Activated CD8-positive, alpha-beta memory T cell treated with anti-CD3 and anti-CD28 coated beads for 36 hours (primary cell): ENCODE data around the gene KCNQ1. TPM values are rescaled to one million over a fixed set of nuclear protein-coding genes. Genes with fewer than 3 reads are reported as not detected.

Experiments
- CTCF ChIA-PET: fragments of 350-600 bp; sonication (Branson Sonifier 250); formaldehyde crosslinking; loops from one replicate; lab custom pipeline; 2021; ENCODE audit warnings: antibody characterized with exemption; lab: Charles Lee
- POLR2A ChIA-PET: fragments of 350-600 bp; sonication (Branson Sonifier 250); formaldehyde crosslinking; loops from one replicate; lab custom pipeline; 2021; ENCODE audit warnings: antibody characterized with exemption; lab: Charles Lee
- total RNA-seq, 2 experiments: library from RNA; stranded (reverse); gene quantifications; one replicate each; pipeline ENCODE4 v1.2.3, GENCODE V29; 2021

The KCNQ1 gene
- total RNA-seq, 2 experiments from 2014 or later = 3.1 to 3.9 TPM

DNA sequence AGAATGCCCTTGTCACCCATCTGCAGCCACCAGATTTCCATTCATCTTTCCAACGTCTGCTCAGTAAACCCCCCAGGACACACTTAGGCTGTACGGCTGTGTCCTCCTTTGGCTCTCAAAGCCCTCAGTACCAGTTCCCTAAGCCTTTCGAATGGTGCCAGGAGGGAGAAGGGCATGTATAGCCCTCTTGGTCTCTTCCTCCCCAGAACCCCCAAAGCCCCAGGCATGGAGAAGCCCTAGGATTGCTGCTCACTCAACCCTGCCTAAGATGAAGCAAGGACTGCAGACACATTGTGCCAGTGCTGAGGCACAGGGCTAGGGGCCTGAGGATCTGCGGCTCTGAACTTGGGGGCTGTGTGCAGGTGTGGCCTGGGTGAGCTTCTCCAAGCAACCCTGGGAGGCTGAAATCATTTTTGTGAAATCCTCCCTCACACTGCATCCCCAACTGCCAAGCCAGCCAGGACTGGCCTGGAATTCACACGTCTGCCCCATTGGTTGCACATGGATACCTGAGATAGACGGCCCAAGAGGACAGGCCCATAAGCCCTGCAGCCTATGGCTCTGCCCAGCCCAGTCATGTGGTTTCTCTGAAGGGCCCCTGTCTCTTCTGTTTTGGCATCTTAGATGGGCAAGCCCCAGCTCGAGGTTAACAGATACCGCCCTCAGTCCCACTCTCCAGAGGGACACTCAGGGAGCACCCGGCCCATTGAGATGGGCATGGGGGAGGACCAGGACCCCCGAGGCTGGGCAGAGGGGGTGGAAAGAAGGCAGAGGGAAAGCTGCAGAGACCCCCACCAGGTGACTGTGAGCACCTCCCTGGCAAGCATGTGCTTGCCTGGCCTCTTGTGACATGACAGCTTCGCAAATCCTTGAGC lies 221.0 kb downstream of the KCNQ1 start:
- CTCF ChIA-PET = no interaction called here

GRCh38 chr11:2666401-2666741 lies 221.6 kb downstream of the KCNQ1 start:
- ChIA-PET CTCF (no interaction called here), POLR2A (no interaction called here)

More for the DNA sequence above, 221.0 kb downstream of the KCNQ1 start:
- POLR2A ChIA-PET = no interaction called here

DNA sequence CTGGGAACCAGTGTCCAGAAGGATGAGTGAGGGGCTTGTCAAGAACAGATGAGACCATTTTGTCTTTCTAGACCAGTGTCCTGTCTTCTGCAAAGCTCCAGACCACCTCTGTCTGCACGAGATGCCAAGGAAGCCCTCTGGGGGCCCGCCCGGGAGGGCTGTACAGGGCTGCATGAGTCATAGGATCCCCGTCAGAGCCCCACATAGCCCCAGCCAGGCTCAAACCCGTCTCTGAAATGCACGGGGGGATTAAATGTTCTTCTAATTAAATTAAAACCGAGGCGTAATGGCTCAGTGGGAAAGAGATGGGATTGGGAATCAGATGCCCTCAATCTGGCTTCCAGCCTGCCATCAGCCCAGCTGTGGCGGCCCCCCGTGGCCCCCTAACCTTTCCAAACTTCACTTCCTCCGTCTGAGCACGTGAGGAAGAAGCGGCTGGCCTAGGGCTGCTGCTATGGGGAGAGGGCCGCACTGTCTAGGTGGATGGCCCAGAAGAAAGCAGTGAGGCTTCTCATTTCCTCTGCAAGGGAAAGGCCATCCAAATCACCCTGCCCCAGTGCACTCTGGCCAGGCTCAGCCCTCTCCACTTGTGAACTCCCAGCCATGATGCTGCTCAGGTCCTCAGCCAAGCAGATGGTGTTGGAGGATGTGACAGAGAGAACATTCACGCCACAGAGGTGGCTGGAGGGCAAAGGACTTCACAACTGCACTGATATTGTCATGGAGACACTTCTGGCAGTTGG lies 222.2 kb downstream of the KCNQ1 start:
- ChIA-PET POLR2A (no interaction called here), CTCF (no interaction called here)

- ChIA-PET POLR2A (no interaction called here), CTCF (no interaction called here)
Measured at GRCh38 chr11:2667940-2668339, 223.1 kb downstream of the KCNQ1 start.

- CTCF ChIA-PET = no interaction called here
Measured at GRCh38 chr11:2668876-2669275, 224.1 kb downstream of the KCNQ1 start.

GRCh38 chr11:2669634-2670469 lies 225.0 kb downstream of the KCNQ1 start:
- POLR2A ChIA-PET = no interaction called here
- CTCF ChIA-PET = no interaction called here

More at GRCh38 chr11:2668876-2669275, 224.1 kb downstream of the KCNQ1 start:
- POLR2A ChIA-PET = no interaction called here

GRCh38 chr11:2670541-2671100 lies 225.8 kb downstream of the KCNQ1 start:
- ChIA-PET CTCF (no interaction called here), POLR2A (no interaction called here)

GRCh38 chr11:2671748-2672147 lies 226.9 kb downstream of the KCNQ1 start:
- ChIA-PET POLR2A (no interaction called here), CTCF (no interaction called here)

GRCh38 chr11:2672553-2673249 lies 227.9 kb downstream of the KCNQ1 start:
- POLR2A ChIA-PET = no interaction called here
- CTCF ChIA-PET = no interaction called here

- ChIA-PET POLR2A (no interaction called here), CTCF (no interaction called here)
Measured at GRCh38 chr11:2673250-2673610, 228.4 kb downstream of the KCNQ1 start.

DNA sequence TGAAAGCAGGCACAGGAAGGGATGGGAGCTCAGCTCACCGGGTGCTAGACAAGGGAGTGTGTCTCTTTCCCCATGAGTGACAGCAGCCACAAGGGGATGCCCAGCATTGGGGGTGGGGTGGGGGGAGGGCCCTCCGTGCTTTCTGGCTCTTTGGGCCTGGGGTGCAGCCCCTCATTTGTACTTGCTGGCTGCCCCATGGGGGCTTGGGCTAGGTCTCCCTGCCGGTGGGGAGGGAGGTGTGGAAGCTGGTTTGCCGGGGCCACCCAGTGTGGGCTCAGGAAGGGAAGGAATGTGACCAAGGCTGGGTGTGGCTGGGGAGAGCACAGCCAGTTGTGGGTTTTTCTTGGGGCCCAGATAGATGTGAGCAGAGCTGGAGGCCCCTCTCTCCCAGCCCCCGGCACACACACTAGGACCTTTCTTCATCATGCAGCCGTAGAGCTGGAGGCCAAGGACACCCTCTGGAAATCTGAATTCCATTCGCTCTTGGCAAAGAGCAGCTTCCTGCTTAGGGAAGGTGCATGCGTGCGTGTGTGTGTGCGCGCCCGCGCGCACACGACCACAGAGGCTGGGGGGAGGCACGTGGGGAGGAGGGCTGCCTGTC lies 229.2 kb downstream of the KCNQ1 start:
- CTCF ChIA-PET = no interaction called here
- POLR2A ChIA-PET = no interaction called here

DNA sequence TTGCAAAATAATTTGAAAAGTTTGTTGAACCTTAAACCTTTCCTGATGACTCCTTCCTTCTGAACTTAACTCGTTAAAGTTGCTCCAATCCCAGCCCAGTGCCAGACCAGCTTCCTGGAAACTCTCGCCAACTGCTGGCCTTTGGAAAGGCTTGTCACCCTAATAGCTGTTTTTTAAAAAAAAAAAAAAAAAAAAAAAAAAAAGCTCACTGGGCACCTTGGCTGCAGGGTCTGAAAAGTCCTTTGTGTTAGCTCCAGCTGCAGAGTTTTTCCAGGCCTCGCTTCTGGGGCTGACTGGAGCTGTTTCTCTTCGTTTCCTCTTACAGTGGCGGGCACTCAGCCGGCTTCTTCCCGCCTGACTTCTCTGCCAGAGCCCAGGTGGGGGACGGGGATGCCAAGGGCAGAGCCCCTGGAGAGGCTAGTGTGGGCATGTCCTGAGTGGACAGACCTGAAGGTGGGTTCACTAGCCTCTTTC lies 229.9 kb downstream of the KCNQ1 start:
- ChIA-PET POLR2A (no interaction called here), CTCF (no interaction called here)

DNA sequence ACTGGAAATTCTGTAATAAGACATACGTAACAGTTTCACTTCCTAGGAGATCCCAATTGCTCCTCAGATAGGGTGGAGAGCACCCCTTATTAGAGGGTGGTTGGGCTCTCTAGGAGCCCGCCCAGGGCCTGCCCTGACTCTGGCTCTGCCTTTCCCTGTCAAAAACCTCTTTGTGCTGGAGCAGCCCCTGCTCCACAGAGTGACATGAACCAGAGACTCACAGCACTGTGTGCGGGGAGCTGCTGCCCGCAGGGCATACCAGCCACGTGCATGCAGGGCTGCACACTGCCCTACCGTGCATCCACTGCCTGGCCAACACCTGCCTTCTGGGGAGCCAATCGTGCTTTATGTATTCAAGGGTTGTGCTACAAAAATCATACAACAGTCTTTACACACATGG lies 230.7 kb downstream of the KCNQ1 start:
- CTCF ChIA-PET = no interaction called here

GRCh38 chr11:2677127-2677526 lies 232.3 kb downstream of the KCNQ1 start:
- ChIA-PET POLR2A (no interaction called here), CTCF (no interaction called here)

More for the DNA sequence above, 230.7 kb downstream of the KCNQ1 start:
- POLR2A ChIA-PET = interaction anchor here (0.5 kb wide), 1 partner anchor 114 kb away, joined by 3 read pairs; no protein-coding TSS in a partner anchor

GRCh38 chr11:2678396-2678795 lies 233.6 kb downstream of the KCNQ1 start:
- POLR2A ChIA-PET = no interaction called here

DNA sequence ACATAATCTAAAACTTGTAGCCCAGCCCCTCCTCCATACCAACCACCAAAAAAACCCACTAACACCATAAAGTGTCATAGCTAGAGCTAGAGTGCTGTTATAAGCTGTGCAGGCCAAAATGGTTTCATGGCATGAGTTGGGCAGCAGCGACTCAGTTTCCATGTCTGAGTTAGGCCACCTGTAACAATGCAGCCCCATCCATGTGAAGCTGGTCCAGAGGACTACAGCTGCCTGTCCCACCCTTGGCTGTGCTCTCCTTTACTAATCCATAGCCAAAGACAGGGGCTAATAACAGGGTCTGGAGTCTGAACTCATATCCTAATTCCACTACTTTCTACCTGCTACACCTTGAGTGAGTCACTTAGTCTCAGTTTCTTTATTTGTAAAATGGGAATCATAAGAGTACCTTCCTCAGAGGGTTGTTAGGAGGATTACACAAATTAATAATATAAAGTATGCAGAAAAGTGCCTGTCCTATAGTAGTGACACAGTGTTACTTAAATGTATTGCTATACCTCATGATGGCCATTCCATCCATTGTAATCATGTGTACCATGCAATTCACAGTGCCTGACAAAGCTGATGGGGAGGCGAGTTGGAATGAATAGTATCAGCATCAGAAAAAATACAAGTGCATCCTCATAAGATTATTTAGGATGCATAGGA lies 234.3 kb downstream of the KCNQ1 start:
- POLR2A ChIA-PET = no interaction called here

More at GRCh38 chr11:2678396-2678795, 233.6 kb downstream of the KCNQ1 start:
- CTCF ChIA-PET = no interaction called here

DNA sequence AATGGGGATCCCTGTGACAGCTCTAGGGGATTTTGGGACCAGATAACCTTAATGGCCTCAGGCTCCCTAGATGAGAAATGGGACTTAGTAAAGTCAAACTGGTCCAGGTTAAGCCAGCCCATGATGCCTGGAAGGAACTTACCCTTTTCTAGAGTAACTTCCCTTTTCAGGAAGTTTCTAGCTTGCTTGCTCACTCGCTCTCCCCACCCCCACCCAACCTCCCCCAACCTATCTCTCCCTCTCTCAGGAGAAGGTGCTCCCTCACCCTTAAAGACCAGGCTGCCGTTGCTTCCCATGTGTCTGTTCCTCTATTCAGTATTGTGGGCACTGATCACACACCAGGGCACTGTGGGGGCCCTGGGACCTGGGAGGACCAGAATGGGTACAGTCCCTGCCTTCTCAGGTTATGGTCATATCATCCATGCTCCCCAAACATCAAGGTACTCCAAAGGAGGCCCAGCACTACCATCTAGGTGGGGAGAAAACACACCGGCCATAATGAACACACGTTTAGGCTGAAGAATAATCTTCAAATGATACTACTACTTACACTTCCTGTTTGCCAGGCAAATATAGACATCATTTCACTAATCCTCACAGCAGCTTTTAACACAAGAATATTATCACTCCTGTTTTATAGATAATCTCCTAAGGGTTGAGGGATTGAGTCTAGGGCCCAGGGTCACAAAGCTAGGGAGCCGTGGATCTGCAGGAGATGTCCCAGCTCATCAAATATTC lies 236.8 kb downstream of the KCNQ1 start:
- ChIA-PET CTCF (no interaction called here), POLR2A (no interaction called here)

More for the DNA sequence above, 234.3 kb downstream of the KCNQ1 start:
- CTCF ChIA-PET = no interaction called here
